DND-41 (cell line): ENCODE data around the gene HAUS7.

Experiments
- ATAC-seq: fragments of 200-7000 bp; cut with Tn5 transposase; 3 replicates; pipeline ENCODE4 v1.9.1; 2021; ENCODE audit warnings: low read depth; ENCODE audit not compliant: insufficient read depth
- DNase-seq: peaks from one replicate; pipeline ENCODE4 v3.0.0-alpha.2; 2020
- H2AFZ ChIP-seq: 2 replicates; pipeline ENCODE4 v1.6.0; 2012; ENCODE audit warnings: low read depth, low read length
- H3K27ac ChIP-seq: 2 replicates; pipeline ENCODE4 v1.5.1; 2012; ENCODE audit warnings: low read length, inconsistent platforms
- H3K27me3 ChIP-seq: fragments of 200-600 bp; sonication (generic); 2 replicates; pipeline ENCODE4 v1.6.0; 2012; ENCODE audit warnings: low read length, mild to moderate bottlenecking, inconsistent platforms; ENCODE audit not compliant: insufficient read depth, poor library complexity
- H3K36me3 ChIP-seq: 2 replicates; pipeline ENCODE4 v1.5.1; 2012; ENCODE audit warnings: low read length, inconsistent platforms; ENCODE audit not compliant: insufficient read depth
- H3K4me1 ChIP-seq: 2 replicates; pipeline ENCODE4 v1.5.1; 2012; ENCODE audit warnings: mild to moderate bottlenecking, low read length; ENCODE audit not compliant: insufficient read depth
- H3K4me2 ChIP-seq: 2 replicates; pipeline ENCODE4 v1.6.0; 2012; ENCODE audit warnings: mild to moderate bottlenecking, moderate library complexity, low read length, inconsistent platforms; ENCODE audit not compliant: insufficient read depth
- H3K4me3 ChIP-seq, 2 experiments: fragments of 200-600 bp in 1 of 2; shearing (Covaris generic) in 1 of 2; 2 replicates each; pipeline ENCODE4 v1.5.1; 2012 to 2016; ENCODE audit warnings: inconsistent platforms in 2 of 2, low read length in 2 of 2, mild to moderate bottlenecking in 2 of 2, low read depth in 1 of 2, moderate library complexity in 1 of 2
- H3K79me2 ChIP-seq: 2 replicates; pipeline ENCODE4 v1.6.0; 2012; ENCODE audit warnings: low read length, inconsistent platforms; ENCODE audit not compliant: insufficient read depth
- H3K9ac ChIP-seq: 2 replicates; pipeline ENCODE4 v1.6.0; 2012; ENCODE audit warnings: low read depth, mild to moderate bottlenecking, inconsistent platforms, low read length, moderate library complexity
- H3K9me3 ChIP-seq: 2 replicates; pipeline ENCODE4 v1.5.1; 2012; ENCODE audit warnings: low read length, moderate library complexity, mild to moderate bottlenecking, inconsistent platforms; ENCODE audit not compliant: insufficient read depth, severe bottlenecking
- H4K20me1 ChIP-seq: 2 replicates; pipeline ENCODE4 v1.6.0; 2012; ENCODE audit warnings: low read length; ENCODE audit not compliant: insufficient read depth
- EZH2 ChIP-seq: IDR thresholded peaks from 3 replicates; pipeline ENCODE4 v1.6.1; 2012; ENCODE audit warnings: borderline replicate concordance, low read depth, mild to moderate bottlenecking, moderate library complexity, low read length, inconsistent platforms; ENCODE audit not compliant: severe bottlenecking
- TF ChIP-seq, protein P1 (sequence below): IDR thresholded peaks from 2 replicates; pipeline ENCODE4 v1.5.1; 2012; ENCODE audit warnings: borderline replicate concordance, low read length, moderate library complexity, mild to moderate bottlenecking; ENCODE audit not compliant: poor library complexity, severe bottlenecking; ENCODE audit errors: extremely low read depth

HAUS7 gene

DNA sequence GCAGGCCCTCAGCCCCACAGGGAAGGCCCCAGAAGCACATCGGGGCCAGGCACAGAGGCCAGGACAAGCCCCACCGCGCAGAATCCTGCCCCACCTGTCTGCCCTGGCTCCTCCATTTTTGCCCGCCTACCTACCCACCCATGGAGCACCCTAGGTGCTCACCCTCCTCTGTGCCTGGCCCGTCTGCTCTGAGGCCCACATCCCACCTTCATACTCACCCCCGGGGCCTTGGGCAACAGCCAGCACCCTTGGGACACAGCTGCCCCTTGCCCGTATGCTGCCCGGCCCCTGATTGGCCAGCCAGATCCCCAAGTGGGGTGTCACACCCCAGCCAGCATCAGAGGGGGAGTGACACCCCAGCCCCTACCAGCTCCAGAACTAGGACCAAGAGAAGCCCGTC, 13.7 kb downstream of the HAUS7 start:
- H3K27ac ChIP-seq, result no peak overlapping the region
- H3K9me3 ChIP-seq, result no peaks in the 10 kb centered on the region
- H3K79me2 ChIP-seq, result no peaks in the 10 kb centered on the region
- TF ChIP-seq, protein P1, sequence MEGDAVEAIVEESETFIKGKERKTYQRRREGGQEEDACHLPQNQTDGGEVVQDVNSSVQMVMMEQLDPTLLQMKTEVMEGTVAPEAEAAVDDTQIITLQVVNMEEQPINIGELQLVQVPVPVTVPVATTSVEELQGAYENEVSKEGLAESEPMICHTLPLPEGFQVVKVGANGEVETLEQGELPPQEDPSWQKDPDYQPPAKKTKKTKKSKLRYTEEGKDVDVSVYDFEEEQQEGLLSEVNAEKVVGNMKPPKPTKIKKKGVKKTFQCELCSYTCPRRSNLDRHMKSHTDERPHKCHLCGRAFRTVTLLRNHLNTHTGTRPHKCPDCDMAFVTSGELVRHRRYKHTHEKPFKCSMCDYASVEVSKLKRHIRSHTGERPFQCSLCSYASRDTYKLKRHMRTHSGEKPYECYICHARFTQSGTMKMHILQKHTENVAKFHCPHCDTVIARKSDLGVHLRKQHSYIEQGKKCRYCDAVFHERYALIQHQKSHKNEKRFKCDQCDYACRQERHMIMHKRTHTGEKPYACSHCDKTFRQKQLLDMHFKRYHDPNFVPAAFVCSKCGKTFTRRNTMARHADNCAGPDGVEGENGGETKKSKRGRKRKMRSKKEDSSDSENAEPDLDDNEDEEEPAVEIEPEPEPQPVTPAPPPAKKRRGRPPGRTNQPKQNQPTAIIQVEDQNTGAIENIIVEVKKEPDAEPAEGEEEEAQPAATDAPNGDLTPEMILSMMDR, result no peak
- H3K9ac ChIP-seq, result no peak overlapping the region
- H3K36me3 ChIP-seq, result peaks cover 42% of the 10 kb centered on the region
- no peak overlapping the region for H3K4me2 ChIP-seq
- no peak overlapping the region for H2AFZ ChIP-seq
- H3K4me3 ChIP-seq, result no peak overlapping the region
- ATAC-seq (no peak), DNase-seq (no peak)
- H3K27me3 ChIP-seq, result no peaks in the 10 kb centered on the region
- H4K20me1 ChIP-seq, result no peaks in the 10 kb centered on the region
- H3K4me1 ChIP-seq, result no peaks in the 10 kb centered on the region

GRCh38 chrX:153456161-153456560, 14.2 kb downstream of the HAUS7 start:
- Histone ChIP-seq H3K4me2 (no peak overlapping the region), H3K27ac (no peak overlapping the region), H3K27me3 (no peaks in the 10 kb centered on the region), H2AFZ (no peak overlapping the region), H3K4me1 (no peaks in the 10 kb centered on the region), H3K9ac (no peak overlapping the region), H3K9me3 (no peaks in the 10 kb centered on the region), H3K36me3 (peaks cover 42% of the 10 kb centered on the region), H4K20me1 (no peaks in the 10 kb centered on the region), H3K79me2 (no peaks in the 10 kb centered on the region), H3K4me3 (no peak overlapping the region)
- no peak for DNase-seq
- TF ChIP-seq, protein P1, result no peak
- TF ChIP-seq EZH2, result no peak
- ATAC-seq, result no peak

DNA sequence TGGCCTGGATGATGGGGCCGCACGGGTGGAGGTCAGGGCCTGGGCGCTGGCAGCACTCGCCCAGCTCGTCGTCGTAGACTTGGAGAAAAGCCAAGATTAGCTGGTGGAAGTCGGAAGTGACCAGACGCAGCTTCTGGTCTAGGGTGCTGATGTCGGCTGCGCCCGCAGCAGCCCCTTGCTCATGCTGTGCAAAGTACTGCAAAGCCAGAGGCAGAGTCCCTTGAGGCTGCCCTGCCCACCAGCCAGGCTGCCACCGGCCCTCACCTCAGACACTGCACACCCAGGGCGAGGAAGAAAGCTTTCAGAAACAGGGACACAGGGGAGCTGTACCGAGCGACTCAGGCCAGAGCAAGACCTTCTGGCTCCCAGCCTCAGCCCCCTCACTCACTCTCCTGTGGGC, 14.8 kb downstream of the HAUS7 start:
- Histone ChIP-seq H3K4me3 (no peak overlapping the region), H4K20me1 (no peaks in the 10 kb centered on the region), H3K27ac (no peak overlapping the region), H3K4me2 (no peak overlapping the region), H3K36me3 (peaks cover 36% of the 10 kb centered on the region), H3K79me2 (no peaks in the 10 kb centered on the region), H2AFZ (no peak overlapping the region), H3K9ac (no peak overlapping the region), H3K27me3 (no peaks in the 10 kb centered on the region), H3K9me3 (no peaks in the 10 kb centered on the region), H3K4me1 (no peaks in the 10 kb centered on the region)
- no peak for TF ChIP-seq EZH2
- TF ChIP-seq, protein P1, result no peak
- DNase-seq, result no peak
- ATAC-seq, result no peak
